Upper lobe of left lung (tissue), 4 donors: ENCODE results near the gene MS4A18.

Experiments used
- CTCF ChIP-seq, 6 experiments: fragments of 450-650 bp in 4 of 6; fragments of 200-600 bp in 2 of 6; sonication (generic) in 2 of 6; IDR thresholded peaks; one replicate each; pipeline ENCODE4 v1.5.1; 2016 to 2019; ENCODE audit warnings: antibody characterized with exemption in 6 of 6
- EP300 ChIP-seq, 4 donors: sonication (generic); formaldehyde crosslinking; IDR thresholded peaks; one replicate each; pipeline ENCODE4 v1.5.1; 2017; ENCODE audit warnings: antibody characterized with exemption in 4 of 4, control low read depth in 2 of 4
- POLR2A ChIP-seq, 4 donors: fragments of 450-650 bp; IDR thresholded peaks; one replicate each; pipeline ENCODE4 v1.5.1; 2016 to 2017; ENCODE audit warnings: antibody characterized with exemption in 4 of 4, mild to moderate bottlenecking in 2 of 4
- POLR2AphosphoS5 ChIP-seq, 2 donors: sonication (generic); formaldehyde crosslinking; IDR thresholded peaks; one replicate each; pipeline ENCODE4 v1.5.1; 2017; ENCODE audit warnings: antibody characterized with exemption in 2 of 2

- no peak for TF ChIP-seq POLR2A (IDR thresholded peaks at IDR 0.05)
- TF ChIP-seq CTCF (IDR thresholded peaks at IDR 0.05) = no peak
- no peak for TF ChIP-seq EP300 (IDR thresholded peaks at IDR 0.05)
- no peak for TF ChIP-seq POLR2AphosphoS5 (IDR thresholded peaks at IDR 0.05)
These were observed 9.8 kb downstream of the MS4A18 start for GRCh38 chr11:60734279-60734678.
